ENCODE results near the gene TP53I11. TPM values are rescaled to one million over a fixed set of nuclear protein-coding genes. Genes with fewer than 3 reads are reported as not detected.

The TP53I11 gene
- total and polyA plus RNA-seq, 2 donors (not counting 3 experiments of a cell fraction or from before 2014, with no cell fraction given), result 31.5 to 79.4 TPM

DNA sequence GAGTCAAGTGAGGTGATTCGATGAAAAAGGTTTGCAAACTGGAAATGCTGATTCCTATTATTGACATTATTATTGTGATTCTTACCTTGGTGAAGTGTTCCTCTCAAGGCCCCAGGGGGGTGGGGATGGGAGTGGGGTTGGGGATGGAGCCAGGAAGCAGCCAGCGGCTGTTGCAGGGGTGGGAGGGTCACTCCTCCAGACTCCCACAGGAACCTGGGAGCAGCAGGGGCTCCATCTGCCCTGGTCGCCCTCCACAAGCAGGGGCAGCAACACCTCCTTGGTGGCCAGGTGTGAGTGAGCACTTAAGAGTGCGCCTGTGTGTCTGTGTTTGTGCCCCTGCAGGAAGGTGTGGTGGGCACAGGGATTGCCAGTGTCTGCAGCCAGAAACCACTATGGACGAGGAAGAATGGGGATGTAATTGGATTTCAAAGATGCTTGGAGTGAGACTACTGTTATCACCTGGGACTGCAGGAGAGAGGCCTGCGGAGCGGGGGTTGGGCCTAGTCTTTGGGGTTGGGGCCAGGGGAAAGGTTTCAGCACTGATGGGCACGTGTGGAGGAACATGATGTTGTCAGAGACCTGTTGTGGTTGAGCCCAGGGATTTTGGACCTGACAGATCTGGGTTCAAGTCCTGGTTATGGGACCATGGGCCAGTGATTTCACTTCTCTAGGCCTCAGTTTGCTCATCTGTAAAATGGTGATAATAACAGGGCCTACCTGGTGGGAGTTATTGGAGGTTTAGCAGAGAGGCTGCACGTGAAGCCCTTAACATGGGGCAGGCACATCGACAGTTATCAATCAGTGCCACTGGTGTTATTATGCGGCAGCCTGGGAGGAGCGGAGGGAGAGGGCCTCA, 3.6 kb upstream of the TP53I11 start:
- DNase-seq (ENCODE audit: low read depth, low spot score) (no peak), FAIRE-seq (no peak)
- H3K9me3 ChIP-seq (replicated peaks; ENCODE audit: control insufficient read depth, insufficient read depth, low read length), result no peaks in the 10 kb centered on the region
- no peak overlapping the region for H2AFZ ChIP-seq (ENCODE audit: low read depth, low read length)
- no peak for TF ChIP-seq JUN (IDR thresholded peaks at IDR 0.05; ENCODE audit: borderline replicate concordance, insufficient read depth, insufficient read length, low read depth)
- no peak for TF ChIP-seq MYC (IDR thresholded peaks at IDR 0.05; ENCODE audit: low read depth, low read length)
- no peak for TF ChIP-seq CTCF (IDR thresholded peaks at IDR 0.05; ENCODE audit: extremely low read depth in 1 of 2, insufficient read depth in 1 of 2, low read depth in 1 of 2, low read length in 2 of 2)
- no peak for TF ChIP-seq POLR2A (IDR thresholded peaks at IDR 0.05; ENCODE audit: low read depth, low read length)
- no peak for TF ChIP-seq EZH2 (IDR thresholded peaks at IDR 0.05; ENCODE audit: borderline replicate concordance, low read depth, low read length, severe bottlenecking)
- TF ChIP-seq GATA2 (IDR thresholded peaks at IDR 0.05; ENCODE audit: insufficient read depth, insufficient read length, low read depth, low read length), result no peak
- TF ChIP-seq FOS (IDR thresholded peaks at IDR 0.05; ENCODE audit: borderline replicate concordance, insufficient read depth, low read length), result no peak
- no peak for TF ChIP-seq MAX (IDR thresholded peaks at IDR 0.05; ENCODE audit: insufficient read depth, insufficient read length)
- TF ChIP-seq POLR2AphosphoS5 (IDR thresholded peaks at IDR 0.05; ENCODE audit: insufficient read depth, low read depth, low read length), result no peak
- H3K9me1 ChIP-seq (replicated peaks; ENCODE audit: control insufficient read depth, extremely low read depth, insufficient read depth, low read length), result no peaks in the 10 kb centered on the region
- no peak overlapping the region for H3K4me3 ChIP-seq (replicated peaks in 1 of 3; ENCODE audit: insufficient read depth in 1 of 3, low read depth in 1 of 3, low read length in 3 of 3)
- peak overlapping the region; percentile 34 for H3K27ac ChIP-seq (ENCODE audit: insufficient read depth, low read depth, low read length)
- H3K9ac ChIP-seq (replicated peaks; ENCODE audit: extremely low read depth, insufficient read depth, low read length), result no peak overlapping the region
- peak overlapping the region; percentile 1 for H3K4me2 ChIP-seq (ENCODE audit: insufficient read depth, low read length)
- intact Hi-C loops (cut with micrococcal nuclease) (loop anchor here (2.0 to 10.0 kb wide), 2 partner anchors 193 to 711 kb away; partner anchors contain the start of genes CHST1 and PRDM11), dilution Hi-C loops (cut with MboI; ENCODE audit: extremely low pct_ligation_motif_present, low sequenced_read_pairs) (no loop called here)
- H4K20me1 ChIP-seq (replicated peaks; ENCODE audit: control insufficient read depth, extremely low read depth, insufficient read depth, low read length), result no peaks in the 10 kb centered on the region
- POLR2A ChIA-PET, result interaction anchor here (1.3 kb wide), 1 partner anchor 72 kb away, joined by 9 read pairs; no protein-coding TSS in a partner anchor
- no peaks in the 10 kb centered on the region for H3K79me2 ChIP-seq (ENCODE audit: control insufficient read depth, insufficient read depth, low read length)
- H3K27me3 ChIP-seq (ENCODE audit: control insufficient read depth in 2 of 2, insufficient read depth in 2 of 2, low read length in 2 of 2), result no peaks in the 10 kb centered on the region
- no peaks in the 10 kb centered on the region for H3K36me3 ChIP-seq (ENCODE audit: control insufficient read depth in 2 of 2, extremely low read depth in 1 of 2, insufficient read depth in 2 of 2, low read length in 2 of 2)
- peaks cover 16% of the 10 kb centered on the region for H3K4me1 ChIP-seq (ENCODE audit: control insufficient read depth, extremely low read depth, insufficient read depth, low read length)
- BruUV-seq (replicated peaks), result no TSS peak
- CTCF ChIA-PET, result interaction anchor here (0.9 to 1.8 kb wide), 17 partner anchors 10 to 279 kb away, joined by 3 to 23 read pairs (median 4); no protein-coding TSS in a partner anchor

Measured in endothelial cell of umbilical vein (primary cell).